ENCODE measurements around the gene PIGM.

The PIGM gene

GRCh38 chr1:160030657-160031364 lies 979 bp downstream of the PIGM start:
- peak overlapping the region; percentile 52; the same call in 1 of the 2 replicates for H3K9ac ChIP-seq
- H4K20me1 ChIP-seq (ENCODE audit: insufficient read depth): 0 out of 2 replicates have a peak, but pooled peaks cover 3% of the 10 kb centered on the region
- H3K27me3 ChIP-seq (ENCODE audit: insufficient read depth, low read depth): no peaks in the 10 kb centered on the region
- peaks cover 15% of the 10 kb centered on the region for H3K79me2 ChIP-seq (ENCODE audit: insufficient read depth, low read depth)
- H3K4me1 ChIP-seq (ENCODE audit: low read depth, poor library complexity, severe bottlenecking): peaks cover 43% of the 10 kb centered on the region
- peak overlapping the region; percentile 87 for H3K4me3 ChIP-seq (IDR thresholded peaks at IDR 0.05; ENCODE audit: insufficient read depth, low read depth, low read length)
- peak overlapping the region; percentile 90 for H2AFZ ChIP-seq (ENCODE audit: low read depth)
- H3K27ac ChIP-seq: peak overlapping the region; percentile 25; the same call in 1 of the 2 replicates
- H3K4me2 ChIP-seq: peak overlapping the region; percentile 76
- H3K36me3 ChIP-seq (ENCODE audit: insufficient read depth): no peaks in the 10 kb centered on the region
- no peak for TF ChIP-seq CTCF (conservative IDR thresholded peaks at IDR 0.05; ENCODE audit: low read depth, low read length)

DNA sequence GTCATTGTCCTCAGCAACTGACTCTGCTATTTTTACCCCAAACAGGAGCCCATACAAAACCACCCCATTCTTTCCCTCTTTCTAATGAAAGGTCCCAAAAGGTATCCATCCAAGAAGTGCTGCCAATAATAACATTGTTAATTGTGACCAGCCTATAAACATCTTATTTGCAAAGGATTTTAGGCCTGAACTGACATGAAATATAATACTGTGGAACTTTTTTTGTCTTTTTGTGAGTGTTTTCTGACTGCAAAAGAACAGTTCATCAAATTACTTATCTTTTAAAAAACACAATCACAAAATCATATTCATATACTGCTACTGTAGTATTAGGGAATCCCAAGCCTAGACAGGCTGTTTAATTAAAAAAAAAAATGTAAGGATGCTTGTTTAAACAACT lies 3.4 kb downstream of the PIGM start:
- H4K20me1 ChIP-seq (ENCODE audit: insufficient read depth): 0 out of 2 replicates have a peak, but pooled peaks cover 3% of the 10 kb centered on the region
- H3K27me3 ChIP-seq (ENCODE audit: insufficient read depth, low read depth): no peaks in the 10 kb centered on the region
- no peaks in the 10 kb centered on the region for H3K36me3 ChIP-seq (ENCODE audit: insufficient read depth)
- TF ChIP-seq CTCF (conservative IDR thresholded peaks at IDR 0.05; ENCODE audit: low read depth, low read length): no peak
- H3K4me3 ChIP-seq (IDR thresholded peaks at IDR 0.05; ENCODE audit: insufficient read depth, low read depth, low read length): no peak overlapping the region
- no peak overlapping the region for H2AFZ ChIP-seq (ENCODE audit: low read depth)
- H3K27ac ChIP-seq: no peak overlapping the region
- peaks cover 43% of the 10 kb centered on the region for H3K4me1 ChIP-seq (ENCODE audit: low read depth, poor library complexity, severe bottlenecking)
- H3K79me2 ChIP-seq (ENCODE audit: insufficient read depth, low read depth): peaks cover 15% of the 10 kb centered on the region
- H3K4me2 ChIP-seq: peak overlapping the region; percentile 7; the same call in 1 of the 2 replicates
- H3K9ac ChIP-seq: no peak overlapping the region

DNA sequence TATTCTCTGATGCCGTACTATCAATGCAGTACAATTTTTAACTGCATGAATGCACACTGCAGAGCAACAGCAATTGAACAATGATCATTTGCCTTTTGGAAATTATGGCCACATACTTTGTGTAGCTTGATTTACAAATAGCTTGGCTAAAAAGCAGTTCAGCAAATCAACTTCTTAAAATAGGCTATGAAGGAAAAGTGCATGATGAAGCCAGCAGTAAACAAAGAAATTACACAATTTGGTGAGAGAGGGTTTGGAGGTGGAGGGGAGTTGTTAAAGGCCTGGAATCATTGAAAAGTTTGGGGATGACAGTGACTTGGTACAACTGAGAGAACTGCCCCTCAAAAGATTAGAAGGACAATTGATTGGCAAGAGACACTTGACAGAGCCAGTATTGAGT lies 6.5 kb downstream of the PIGM start:
- no peak for TF ChIP-seq CTCF (conservative IDR thresholded peaks at IDR 0.05; ENCODE audit: low read depth, low read length)
- Histone ChIP-seq H3K79me2 (ENCODE audit: insufficient read depth, low read depth) (peaks cover 5% of the 10 kb centered on the region), H3K4me1 (ENCODE audit: low read depth, poor library complexity, severe bottlenecking) (peaks cover 25% of the 10 kb centered on the region), H2AFZ (ENCODE audit: low read depth) (no peak overlapping the region), H3K27ac (no peak overlapping the region), H3K36me3 (ENCODE audit: insufficient read depth) (no peaks in the 10 kb centered on the region), H3K9ac (no peak overlapping the region), H4K20me1 (ENCODE audit: insufficient read depth) (0 out of 2 replicates have a peak, but pooled peaks cover 3% of the 10 kb centered on the region), H3K4me2 (no peak overlapping the region), H3K27me3 (ENCODE audit: insufficient read depth, low read depth) (no peaks in the 10 kb centered on the region), H3K4me3 (IDR thresholded peaks at IDR 0.05; ENCODE audit: insufficient read depth, low read depth, low read length) (no peak overlapping the region)

- TF ChIP-seq CTCF (conservative IDR thresholded peaks at IDR 0.05; ENCODE audit: low read depth, low read length): no peak
- no peak overlapping the region for H2AFZ ChIP-seq (ENCODE audit: low read depth)
Measured at GRCh38 chr1:160024195-160024905, 7.4 kb downstream of the PIGM start.

More at GRCh38 chr1:160024195-160024905, 7.4 kb downstream of the PIGM start:
- H3K9ac ChIP-seq: no peak overlapping the region
- no peak overlapping the region for H3K4me2 ChIP-seq
- no peaks in the 10 kb centered on the region for H3K36me3 ChIP-seq (ENCODE audit: insufficient read depth)
- H3K4me1 ChIP-seq (ENCODE audit: low read depth, poor library complexity, severe bottlenecking): peaks cover 17% of the 10 kb centered on the region
- 0 out of 2 replicates have a peak, but pooled peaks cover 3% of the 10 kb centered on the region for H4K20me1 ChIP-seq (ENCODE audit: insufficient read depth)
- no peaks in the 10 kb centered on the region for H3K27me3 ChIP-seq (ENCODE audit: insufficient read depth, low read depth)
- H3K27ac ChIP-seq: no peak overlapping the region
- H3K79me2 ChIP-seq (ENCODE audit: insufficient read depth, low read depth): no peaks in the 10 kb centered on the region; the same call in 1 of the 2 replicates
- no peak overlapping the region for H3K4me3 ChIP-seq (IDR thresholded peaks at IDR 0.05; ENCODE audit: insufficient read depth, low read depth, low read length)

Data from KMS-11 (cell line).